GM21528 (cell line): Measurements from ENCODE around the gene HSD3B2.

Experiments used
- ATAC-seq: cut with Tn5 transposase; IDR thresholded peaks from one replicate; pipeline ENCODE4 v1.9.1; 2021; ENCODE audit warnings: mild to moderate bottlenecking, moderate library complexity; ENCODE audit not compliant: unreplicated experiment, low FRiP score

HSD3B2 gene

DNA sequence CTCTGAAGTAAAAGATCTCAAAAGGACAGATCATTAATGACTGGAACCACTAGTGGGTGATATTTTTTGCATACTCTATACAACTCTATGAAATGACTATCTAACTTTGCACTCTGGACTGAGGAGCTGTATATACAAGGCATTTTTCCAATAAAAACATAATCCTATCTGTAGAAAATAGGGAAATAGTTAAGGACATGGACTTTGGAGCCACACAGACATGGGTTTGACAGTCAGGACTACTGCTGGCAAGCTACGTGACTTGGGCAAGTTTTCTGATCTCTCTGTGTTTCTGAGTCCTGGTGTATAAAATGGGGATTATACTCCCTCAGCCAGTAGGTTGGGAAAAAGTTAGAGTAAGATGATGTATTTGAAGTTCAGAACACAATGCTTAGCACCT, 20.9 kb upstream of the HSD3B2 start:
- ATAC-seq, result no peak

- no peak for ATAC-seq
Measured at GRCh38 chr1:119396982-119397381, 18.0 kb upstream of the HSD3B2 start.

DNA sequence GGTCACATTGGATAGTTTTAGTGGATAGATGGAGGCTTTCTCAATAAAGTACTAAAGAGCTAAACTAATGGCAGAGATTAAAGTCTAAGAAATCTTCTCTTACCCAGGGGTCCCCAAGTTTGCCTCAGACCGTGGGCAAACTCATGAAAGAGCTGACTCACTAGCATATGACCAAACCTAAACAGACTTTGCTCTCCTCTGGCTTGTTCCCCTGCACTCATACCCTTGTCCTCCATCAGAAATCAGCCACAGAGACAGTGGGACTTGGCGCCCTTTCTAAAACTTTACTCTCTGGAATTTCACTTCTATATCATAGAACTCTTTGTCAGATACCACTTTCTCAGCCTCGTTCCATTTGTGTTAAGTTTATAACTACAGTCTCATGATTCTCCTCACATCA, 17.0 kb upstream of the HSD3B2 start:
- no peak for ATAC-seq

DNA sequence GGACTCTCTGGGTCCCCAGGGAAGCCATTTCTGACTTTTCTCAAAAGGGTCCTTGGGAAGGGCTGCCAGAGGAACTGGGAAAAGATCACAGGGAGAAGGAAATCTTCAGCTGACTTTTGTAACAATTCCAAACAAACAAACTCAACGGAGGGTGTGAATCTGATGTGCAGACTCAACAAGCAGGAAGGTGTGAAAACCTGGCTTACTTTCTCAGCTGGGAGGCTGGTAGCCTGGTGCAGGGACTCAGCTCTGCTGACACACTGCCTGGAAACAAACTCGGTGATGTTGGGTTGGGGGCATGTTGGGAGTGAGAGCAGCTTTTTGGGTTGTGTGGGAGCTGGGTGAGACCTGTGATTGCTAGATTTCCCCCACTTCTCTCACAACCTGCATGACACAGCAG, 10.2 kb upstream of the HSD3B2 start:
- no peak for ATAC-seq

- no peak for ATAC-seq
Measured at GRCh38 chr1:119409731-119410130, 5.2 kb upstream of the HSD3B2 start.

- no peak for ATAC-seq
Measured at GRCh38 chr1:119410961-119411360, 4.0 kb upstream of the HSD3B2 start.

DNA sequence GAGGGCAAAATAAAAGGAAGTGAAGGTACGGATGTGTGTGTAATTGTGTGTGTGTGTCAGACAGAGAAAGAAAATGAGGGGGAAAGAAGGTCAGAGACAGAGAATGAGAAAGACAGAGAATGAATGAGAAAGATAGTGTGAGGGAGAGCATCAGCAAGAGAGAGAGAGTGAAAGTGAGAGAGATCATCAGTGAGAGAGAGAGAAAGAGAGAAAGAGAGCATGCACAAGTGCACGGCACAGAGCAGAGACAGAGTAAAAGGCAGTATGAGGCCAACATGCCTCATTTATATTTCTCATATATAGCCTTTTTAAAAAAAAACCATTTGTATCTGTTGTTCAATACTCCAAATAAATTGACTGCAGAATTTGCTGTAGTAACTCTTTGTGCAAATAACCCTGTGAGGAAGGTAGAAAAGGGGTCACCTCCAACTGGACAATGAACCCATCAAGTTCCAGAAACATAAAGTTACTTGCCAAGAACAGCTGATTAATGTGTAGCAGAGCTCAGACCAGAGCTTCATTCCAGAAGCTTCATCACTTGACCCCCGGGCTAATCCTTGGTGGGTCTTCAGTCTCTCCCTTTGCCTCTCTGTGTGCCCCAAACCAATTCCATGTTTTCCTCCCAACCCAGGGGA, 1.2 kb downstream of the HSD3B2 start:
- no peak for ATAC-seq

DNA sequence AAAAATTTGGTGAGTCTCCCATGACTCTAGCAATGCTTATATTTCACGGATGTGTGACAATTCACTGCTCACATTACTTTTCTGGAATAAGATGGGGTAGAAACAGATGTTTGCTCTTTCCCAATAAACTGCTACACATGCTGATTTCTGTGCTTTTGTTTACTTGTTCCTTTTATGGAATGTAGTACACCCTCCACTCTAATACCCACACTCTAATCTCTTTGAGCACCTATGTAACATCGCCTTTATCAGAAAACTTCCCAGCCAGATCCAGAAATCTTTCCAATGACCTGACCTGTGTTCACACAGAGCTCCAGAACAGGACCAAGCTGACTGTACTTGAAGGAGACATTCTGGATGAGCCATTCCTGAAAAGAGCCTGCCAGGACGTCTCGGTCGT, 4.2 kb downstream of the HSD3B2 start:
- no peak for ATAC-seq

GRCh38 chr1:119420638-119421037, 5.7 kb downstream of the HSD3B2 start:
- ATAC-seq, result no peak

DNA sequence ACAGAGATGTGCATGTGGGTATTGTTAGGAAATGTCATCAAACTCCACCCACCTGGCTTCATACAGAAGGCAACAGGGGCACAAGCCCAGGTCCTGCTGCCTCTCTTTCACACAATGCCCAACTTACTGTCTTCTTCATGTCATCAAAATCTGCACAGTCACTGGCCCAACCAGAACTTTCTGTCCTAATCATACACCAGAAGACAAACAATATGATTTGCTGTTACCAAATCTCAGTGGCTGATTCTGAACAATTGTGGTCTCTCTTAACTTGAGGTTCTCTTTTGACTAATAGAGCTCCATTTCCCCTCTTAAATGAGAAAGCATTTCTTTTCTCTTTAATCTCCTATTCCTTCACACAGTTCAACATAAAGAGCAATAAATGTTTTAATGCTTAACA, 7.7 kb downstream of the HSD3B2 start:
- ATAC-seq, result no peak

GRCh38 chr1:119428991-119429390, 14.0 kb downstream of the HSD3B2 start:
- ATAC-seq, result no peak

GRCh38 chr1:119429687-119430086, 14.7 kb downstream of the HSD3B2 start:
- no peak for ATAC-seq

- no peak for ATAC-seq
Measured at GRCh38 chr1:119430486-119430885, 15.5 kb downstream of the HSD3B2 start.

DNA sequence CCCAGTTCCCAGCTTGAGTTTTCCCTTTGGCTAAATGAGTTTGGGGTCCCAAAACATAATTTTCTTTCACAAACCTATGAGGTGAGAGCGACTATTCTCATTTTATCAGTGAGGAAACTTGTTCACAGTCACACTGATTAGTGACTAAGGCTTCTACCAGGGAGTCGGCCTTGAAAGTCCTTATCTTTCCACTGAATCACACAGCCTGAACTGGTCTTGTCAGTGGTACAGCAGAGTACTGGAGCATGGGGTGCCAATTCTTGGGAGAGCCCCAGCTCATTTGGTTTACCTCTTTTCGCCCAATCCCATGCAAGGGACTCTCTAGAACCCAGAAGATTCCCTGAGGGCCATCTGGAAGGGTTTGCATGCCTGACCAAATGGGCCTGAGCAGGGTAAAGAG, 16.9 kb downstream of the HSD3B2 start:
- no peak for ATAC-seq

GRCh38 chr1:119435052-119435451, 20.1 kb downstream of the HSD3B2 start:
- no peak for ATAC-seq

GRCh38 chr1:119438761-119439160, 23.8 kb downstream of the HSD3B2 start:
- no peak for ATAC-seq

DNA sequence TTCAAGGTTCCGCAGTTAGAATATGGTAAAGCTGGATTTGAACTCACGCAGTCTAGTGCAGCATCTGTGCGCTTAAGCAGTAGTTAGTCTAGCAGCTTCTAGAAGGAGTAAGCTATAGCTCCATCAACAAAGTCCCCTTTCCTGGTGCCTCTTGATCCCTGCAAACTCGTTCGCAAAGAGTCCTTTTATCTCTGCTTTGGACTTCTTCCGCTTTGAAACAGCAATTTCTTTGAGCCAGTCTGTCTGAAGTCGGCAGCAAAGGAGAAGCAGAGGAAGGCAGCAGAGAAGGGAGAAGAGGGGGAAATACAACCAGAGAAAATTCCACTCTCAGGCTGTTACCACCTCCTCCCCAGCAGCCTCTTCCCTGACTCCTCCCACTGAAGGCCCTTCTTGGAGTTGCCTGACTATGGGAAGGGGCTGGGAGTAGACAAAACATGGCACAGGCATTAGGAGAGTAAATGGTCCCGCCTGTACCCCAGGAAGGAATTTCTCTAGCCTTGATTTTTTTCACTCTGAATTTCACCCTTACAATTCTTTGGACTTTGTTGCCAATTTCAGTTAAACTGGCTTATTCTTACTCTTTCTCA, 25.9 kb downstream of the HSD3B2 start:
- no peak for ATAC-seq

DNA sequence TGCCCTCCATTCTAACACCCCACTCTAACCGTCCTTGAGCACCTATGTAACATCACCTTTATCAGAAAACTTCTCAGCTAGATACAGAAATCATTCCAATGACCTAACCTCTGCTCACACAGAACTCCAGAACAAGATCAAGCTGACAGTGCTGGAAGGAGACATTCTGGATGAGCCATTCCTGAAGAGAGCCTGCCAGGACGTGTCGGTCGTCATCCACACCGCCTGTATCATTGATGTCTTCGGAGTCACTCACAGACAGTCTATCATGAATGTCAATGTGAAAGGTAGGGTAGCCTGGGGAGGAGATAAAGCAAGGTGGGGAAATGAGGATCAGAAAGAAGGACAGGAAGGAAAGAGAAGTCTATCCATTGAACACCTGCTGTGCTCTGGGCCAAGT, 27.8 kb downstream of the HSD3B2 start:
- ATAC-seq, result no peak

- no peak for ATAC-seq
Measured at GRCh38 chr1:119446321-119446720, 31.4 kb downstream of the HSD3B2 start.

DNA sequence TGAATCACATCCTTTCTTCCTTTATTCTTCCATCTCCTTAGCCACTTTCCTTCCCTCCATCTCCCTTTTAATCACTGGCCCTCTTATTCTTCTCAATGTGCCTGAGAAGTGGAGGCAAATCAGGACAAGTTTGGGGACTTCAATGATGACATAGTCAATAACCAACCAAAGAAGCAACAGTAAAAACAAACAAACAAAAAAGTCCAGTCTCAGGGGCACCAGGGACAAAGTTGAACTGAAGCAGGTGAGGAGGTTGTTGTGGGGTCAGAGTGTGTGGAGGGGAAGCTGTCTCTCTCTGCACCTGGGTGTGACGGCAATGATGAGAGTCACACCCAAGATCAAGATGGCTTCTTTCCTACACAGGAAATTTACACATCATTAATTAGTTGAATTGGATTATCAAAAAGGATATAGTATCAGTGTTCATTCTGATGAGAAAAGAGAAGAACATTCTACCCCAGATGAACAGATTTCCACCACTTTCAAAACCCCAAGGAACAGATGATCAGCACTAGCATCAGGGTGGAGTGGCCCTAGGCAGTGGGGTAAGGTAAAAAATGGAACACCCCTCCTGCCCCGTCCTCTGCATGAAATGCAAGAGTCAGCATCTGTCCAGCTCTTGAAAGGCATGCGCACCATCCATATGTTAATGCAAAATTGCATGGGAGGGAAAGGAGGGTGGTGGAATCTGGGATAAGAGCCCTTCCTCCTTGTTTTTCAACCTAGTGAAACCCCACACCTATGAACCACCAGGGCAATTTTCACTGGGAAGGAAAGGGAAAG, 32.6 kb downstream of the HSD3B2 start:
- no peak for ATAC-seq

DNA sequence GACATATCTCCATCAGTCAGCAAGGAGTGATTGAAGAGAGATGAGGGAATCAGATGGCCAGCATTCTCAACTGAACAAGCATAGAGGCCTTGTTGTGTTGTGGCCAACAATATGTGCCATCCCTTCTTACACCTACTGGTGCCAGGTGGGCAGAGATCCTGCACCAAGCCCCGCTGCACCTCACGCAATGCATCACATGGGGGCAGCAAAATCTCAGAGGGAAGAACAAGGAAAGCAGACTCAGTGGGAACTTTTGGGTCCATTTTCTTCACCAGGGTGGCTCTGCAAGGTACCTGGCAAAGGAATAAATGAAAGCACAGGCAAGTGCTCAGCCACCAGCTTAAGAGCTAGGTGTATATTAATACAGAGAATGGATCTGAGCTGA, 33.2 kb downstream of the HSD3B2 start:
- no peak for ATAC-seq

DNA sequence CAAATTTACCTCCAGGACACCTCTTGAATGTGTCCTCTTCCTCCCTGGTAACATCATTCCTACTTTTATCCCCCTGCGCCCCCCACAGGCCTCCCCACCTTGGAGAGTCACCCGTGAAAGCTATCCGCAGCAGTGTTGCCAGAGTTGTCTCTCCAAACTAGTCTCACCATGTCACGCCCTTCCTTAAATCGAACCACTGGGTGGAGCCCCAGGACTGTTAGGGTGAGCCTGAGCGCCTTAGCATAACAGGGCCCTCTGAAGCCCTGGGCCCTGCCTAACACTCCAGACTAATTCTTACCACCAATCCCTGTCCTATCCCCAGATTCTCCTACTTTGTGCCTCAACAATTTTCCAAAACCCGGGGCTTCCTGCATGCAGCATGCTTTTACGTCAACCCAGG, 35.0 kb downstream of the HSD3B2 start:
- ATAC-seq, result no peak
